ENCODE results near the gene VGLL4.

GRCh38 chr3:11558002-11558401 lies 85.7 kb downstream of the VGLL4 start:
- TF ChIP-seq CTCF (IDR thresholded peaks at IDR 0.05) (no peak), POLR2A (IDR thresholded peaks at IDR 0.05; ENCODE audit: low read length) (no peak), EP300 (IDR thresholded peaks at IDR 0.05) (no peak), MAZ (IDR thresholded peaks at IDR 0.05; ENCODE audit: borderline replicate concordance, low read depth, low read length) (no peak)
- TF ChIP-seq, protein P1, sequence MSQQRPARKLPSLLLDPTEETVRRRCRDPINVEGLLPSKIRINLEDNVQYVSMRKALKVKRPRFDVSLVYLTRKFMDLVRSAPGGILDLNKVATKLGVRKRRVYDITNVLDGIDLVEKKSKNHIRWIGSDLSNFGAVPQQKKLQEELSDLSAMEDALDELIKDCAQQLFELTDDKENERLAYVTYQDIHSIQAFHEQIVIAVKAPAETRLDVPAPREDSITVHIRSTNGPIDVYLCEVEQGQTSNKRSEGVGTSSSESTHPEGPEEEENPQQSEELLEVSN (IDR thresholded peaks at IDR 0.05; ENCODE audit: borderline replicate concordance, low read depth): no peak

Measured in A549 (cell line).